GOT3 (cell line): Measurements from ENCODE around the gene SP8.

Experiments used
- DNase-seq: peaks from one replicate; lab custom pipeline; 2025; ENCODE audit warnings: mixed read lengths; lab: John Stamatoyannopoulos, UW

Gene SP8

DNA sequence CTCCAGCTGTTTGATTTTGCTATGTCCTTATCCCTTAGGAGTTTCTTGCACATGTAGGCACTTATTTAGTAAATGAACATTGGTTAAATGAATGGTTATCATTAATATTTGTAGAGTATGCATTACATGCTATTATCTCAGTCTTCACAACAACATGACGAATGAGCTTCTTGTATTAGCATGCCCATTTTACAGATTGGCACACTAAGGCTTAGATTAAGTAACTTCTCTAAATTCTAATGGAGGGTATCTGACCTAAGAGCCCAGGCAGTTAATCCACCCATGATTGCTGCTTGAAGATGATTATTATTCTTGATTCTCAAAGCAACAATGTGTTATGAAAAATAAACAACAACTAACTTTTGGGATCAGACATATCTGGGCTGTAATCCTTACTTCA is 32.7 kb downstream of the SP8 start:
- no peak for DNase-seq

DNA sequence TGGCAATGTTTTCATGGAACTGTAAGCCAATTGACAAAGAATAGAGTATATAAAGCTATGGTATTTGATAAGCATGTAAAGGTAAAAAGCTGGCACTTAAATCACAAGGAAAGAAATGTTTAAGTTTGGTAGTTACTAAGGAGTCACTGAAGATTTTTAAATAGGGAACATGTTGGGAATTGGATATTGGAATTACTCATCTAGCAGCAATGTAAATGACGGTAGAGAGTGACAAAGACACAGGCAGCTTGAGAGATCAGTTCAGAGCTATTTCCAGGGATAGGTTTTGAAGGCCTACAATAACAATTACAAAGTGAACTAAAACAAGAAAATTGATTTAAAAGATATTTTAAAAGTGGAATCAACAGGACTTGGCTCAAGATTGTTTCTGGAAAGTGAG is 36.8 kb downstream of the SP8 start:
- DNase-seq: no peak

DNA sequence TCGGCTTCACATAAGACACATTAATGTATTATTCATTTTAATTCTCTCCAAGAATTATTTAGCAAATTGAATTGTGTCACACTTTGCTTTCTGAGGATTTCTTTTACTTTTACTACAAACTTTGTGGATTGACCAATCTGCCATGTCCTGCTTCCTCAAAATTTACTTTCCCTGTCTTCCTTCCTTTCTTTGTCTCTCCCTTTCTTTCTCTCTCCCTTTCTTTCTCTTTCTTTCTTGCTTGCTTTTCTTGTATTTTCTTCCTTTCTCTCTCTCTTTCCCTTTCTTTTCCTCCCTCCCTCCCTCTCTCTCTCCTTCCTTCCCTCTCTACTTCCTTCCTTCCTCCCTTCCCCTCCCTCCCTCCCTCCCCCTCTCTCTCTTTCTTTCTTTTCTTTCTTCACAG is 37.8 kb downstream of the SP8 start:
- DNase-seq: no peak

DNA sequence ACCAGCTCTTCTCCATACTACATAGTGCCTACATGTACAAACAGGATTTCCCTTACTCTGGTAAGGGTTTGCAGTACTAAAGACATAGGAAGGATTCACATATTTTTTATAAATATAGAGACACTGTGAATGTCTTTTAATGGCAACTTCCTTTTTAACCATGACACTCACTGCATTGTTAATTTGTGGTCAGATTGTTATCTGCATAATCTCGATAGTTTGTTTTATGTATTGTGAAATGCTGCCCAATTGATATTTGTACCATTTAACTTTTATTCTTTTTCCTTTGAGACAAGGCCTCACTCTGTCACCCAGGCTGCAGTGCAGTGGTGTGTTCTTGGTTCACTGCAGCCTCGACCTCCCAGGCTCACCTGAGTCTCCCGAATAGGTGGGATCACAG is 39.7 kb downstream of the SP8 start:
- DNase-seq: no peak

DNA sequence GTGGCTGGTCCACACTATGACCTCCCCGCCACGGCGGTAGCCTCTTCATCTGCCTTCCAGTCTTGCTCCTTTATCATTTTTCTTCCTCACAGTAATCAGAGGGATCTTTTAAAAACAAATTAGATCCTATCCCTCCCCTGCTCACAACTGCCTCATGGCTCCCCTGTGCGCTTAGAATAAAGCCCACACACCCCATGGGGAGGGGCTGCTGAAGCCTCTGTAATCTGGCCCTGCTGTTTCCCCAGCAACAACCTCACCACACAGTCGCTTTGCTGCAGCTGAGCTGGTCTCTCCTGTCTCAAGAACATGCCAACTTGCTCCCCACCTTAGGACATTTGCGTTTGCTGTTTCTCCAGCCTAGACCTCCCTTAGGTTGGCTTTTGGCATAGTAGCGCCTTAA is 41.0 kb downstream of the SP8 start:
- DNase-seq: no peak

DNA sequence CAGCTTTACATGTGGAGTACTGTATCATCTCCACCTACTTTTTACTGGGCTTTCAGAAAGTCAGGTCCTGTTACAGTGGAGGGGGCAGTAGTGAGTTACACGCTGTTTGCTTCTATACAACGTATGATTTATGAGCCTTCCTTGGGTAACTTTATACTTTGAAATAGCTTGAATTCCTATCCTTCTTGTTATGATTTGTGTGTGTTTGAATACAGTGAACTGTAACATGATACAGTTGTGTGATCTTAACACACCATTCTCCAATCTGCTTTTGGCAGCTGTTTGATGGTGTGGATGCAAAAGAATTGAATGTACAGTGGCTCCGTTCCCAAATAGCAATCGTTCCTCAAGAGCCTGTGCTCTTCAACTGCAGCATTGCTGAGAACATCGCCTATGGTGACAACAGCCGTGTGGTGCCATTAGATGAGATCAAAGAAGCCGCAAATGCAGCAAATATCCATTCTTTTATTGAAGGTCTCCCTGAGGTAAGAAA is 41.7 kb downstream of the SP8 start:
- DNase-seq: no peak

DNA sequence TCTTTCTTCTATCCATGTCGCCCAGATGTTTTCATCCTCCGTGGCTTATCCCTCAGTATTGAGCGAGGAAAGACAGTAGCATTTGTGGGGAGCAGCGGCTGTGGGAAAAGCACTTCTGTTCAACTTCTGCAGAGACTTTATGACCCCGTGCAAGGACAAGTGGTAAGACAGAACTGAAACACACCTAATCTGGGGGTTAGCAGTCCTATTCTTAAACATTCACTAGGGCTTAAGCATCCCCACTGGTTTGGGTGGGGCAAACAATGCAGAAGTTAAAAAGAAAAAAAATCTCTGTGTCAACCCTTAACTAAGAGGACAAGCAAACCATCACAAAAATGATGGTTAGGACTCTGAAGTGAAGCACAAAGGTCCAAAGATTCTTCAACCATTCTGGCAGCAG is 43.8 kb downstream of the SP8 start:
- DNase-seq: no peak

DNA sequence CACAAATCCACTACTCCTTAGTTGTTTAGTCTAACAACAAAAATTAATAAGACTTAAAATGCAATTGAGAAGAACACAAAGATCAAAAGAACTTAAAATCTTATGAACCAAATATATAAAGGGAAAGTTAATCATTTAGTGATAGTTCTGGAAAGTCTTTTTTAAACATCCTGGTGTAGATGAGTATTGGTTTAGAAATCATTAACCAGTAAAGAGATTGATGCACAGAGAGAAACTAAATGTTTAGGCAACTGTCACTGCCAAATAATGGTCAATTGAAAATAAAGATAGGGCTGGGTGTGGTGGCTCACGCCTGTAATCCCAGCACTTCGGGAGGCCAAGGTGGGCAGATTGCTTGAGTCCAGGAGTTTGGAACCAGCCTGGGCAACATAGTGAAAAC is 44.9 kb downstream of the SP8 start:
- no peak for DNase-seq

DNA sequence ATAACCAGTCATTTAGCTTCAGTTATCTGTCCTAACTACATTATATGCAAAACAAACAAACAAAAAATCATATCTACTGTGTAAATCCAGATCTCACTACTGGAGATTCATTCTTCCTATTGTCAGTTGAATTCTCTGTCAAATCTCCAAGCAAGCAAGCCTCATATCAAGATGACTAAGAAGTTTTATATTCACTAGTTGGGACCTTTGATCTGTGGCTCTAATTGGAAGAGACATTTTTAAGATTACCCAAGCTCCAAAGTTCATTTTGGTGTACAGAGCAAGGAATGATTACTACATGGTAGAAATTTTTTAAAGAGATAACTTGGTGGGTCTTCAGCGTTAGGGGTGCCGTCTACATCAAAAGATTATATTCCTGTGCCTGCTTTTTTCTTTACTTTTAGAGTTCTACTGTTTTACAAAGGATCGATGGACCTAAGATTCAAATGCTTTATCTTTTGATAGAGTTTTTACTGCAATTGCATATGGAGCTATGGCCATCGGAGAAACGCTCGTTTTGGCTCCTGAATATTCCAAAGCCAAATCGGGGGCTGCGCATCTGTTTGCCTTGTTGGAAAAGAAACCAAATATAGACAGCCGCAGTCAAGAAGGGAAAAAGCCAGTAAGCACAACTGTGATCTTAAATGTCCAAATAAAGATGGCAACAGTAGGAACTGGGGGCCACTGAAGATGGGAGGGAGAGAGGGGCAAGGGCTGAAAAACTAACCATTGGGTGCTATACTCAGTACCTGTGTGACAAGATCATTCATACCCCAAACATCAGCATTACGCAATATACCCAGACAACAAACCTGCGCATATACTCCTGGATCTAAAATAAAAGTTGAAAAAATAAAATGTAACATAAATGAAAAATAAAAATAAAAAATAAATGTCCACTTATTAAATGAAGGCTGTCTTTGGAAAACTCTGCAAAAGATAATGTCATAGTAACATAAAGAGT is 47.9 kb downstream of the SP8 start:
- DNase-seq: no peak

DNA sequence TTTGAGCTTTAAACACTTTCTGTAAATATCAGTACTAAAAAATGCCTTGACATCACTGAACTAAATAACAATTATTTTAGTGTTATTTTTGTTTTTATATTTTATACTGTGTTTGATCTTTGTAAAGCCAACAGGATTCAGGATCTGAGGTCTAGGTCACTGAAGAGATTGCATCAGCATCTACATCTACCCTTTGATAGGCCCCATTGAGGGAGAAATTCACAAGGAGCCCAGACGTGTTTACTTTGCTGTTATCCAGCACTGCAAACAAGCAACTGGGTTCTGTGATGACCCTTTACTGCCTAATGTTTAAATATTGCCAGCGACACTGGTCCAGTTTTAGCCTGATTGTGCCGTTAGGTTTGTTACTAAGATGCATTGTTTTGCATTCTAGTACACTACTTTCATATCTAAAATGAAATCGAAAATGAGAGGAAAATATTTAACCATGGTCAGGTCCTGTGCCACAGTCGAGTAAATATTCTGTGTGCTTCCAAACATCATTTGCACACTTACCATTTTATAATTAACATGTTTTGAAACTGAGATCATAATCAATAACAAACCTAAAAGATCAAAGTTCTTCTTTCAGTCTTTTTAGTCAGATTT is 48.7 kb downstream of the SP8 start:
- no peak for DNase-seq

DNA sequence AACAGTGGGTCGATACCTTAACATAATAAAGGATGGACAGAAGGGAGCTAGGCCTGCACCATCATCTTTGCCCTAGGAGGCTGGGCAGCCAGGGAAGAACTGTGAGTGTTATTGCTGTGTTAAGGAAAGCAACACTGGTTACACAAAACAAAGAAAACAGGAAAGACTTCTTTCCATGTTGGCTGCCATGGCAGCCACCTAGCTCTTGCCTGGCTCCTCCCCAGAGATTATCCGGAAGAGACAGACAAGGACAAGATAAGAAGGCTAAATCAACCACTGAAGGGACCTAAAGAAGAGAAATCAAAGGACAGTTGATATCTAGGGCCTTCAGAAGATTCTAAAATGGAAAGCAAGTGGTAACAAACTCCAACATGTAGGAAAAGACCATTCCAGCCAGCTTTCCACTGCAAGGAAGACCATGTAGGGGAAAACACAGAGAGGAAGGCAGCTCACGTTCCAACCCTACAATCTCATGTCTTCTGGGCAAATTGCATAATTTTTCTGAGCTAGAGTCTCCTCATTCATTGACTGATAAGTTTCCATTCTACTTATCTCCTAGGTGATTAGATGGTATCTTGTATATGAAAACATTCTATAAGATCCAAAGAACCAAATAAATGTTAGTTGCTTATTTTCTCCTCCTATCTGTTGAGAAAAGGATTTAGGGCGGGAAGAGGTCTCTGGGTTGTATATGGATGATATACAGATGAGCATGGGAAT is 51.2 kb downstream of the SP8 start:
- DNase-seq: no peak
